ENCODE results near the gene RAB6D.
"Not testable (repeated sequence)": the region's sequence is repeated elsewhere in the genome, so short reads cannot be mapped to it uniquely, and the experiment has no call there.

RAB6D gene

GRCh38 chr2:131366643-131367042, 2.7 kb upstream of the RAB6D start:
- no peak for DNase-seq

DNA sequence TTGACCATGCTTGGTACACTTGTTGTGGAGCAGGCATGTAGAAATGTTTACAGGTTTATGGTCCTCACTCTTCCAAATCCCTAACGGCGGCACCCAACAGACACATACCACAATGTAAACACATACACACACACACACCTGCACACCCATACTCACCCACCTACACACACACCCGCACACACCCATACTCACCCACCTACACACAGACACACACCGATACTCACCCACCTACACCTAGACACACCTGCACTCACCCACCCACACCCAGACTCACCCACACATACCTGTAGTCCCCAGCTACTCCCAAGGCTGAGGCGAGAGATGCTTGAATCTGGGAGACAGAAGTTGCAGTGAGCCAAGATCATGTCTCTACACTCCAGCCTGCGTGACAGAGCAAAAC, 1.5 kb upstream of the RAB6D start:
- DNase-seq = no peak

- DNase-seq = peak in 1 of 58 donors; percentile 1
Observed at GRCh38 chr2:131363213-131363612, 755 bp downstream of the RAB6D start.

DNA sequence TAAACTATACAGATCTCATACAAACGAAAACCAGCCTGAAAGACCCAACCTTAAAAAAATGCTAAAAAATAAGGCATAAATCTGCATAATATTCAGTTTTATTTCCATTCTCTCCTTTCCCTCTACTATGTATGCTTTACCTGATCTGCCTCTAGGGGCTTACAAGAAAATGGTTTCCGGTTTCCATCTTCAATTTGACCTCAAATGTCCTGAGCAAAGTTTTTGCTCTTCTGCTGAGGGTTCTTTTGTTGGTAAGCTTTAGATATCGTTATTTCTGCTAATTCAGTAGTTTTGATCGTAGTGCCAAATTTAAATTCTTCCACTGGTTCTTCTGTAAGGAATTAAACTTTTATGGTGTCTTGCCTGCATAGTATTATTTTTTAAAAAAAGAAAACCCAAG, 2.2 kb downstream of the RAB6D start:
- not testable (repeated sequence) for DNase-seq

DNA sequence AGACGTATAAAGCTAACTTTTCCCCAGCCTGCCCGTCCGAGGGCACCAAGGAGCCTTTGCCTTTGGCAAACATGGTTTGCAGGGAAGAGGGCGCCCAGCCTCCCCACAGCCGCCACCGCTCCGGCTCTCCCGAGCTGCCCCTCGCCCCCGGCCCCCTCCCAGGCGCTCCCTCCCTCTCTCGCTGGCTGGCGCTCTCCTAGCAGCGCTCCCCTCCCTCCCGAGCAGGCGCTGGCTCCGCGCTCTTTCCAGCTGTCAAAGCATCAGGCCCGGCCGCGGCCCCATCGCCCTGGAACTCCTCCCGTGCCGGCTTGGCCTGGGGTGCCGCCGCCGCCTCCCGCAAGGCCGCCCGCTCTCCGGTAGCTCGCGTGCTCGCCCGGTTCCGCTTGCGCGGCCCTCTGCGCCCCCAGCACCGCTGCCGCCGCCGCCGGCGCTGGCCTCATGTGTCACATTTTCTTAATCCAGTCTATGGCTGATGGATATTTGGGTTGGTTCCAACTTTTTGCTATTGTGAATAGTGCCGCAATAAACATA, 10.7 kb downstream of the RAB6D start:
- DNase-seq = not testable (repeated sequence)

DNA sequence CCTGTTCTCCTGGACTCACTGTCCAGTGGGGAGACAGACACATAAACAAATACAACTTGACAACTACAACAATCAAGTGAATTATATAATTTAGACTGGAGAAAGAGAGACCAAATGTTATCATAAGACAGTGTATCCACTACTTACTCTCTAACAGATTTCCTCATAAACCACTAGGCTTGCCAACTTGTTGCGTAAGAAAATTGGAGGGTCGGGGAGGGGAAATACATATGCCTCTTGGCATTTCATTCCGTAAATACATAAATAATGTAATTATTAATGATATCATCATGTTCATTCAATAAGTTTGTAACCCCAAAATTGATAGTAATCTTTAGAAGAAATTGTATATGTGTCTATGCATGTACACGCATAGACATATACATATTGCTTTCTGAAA, 14.9 kb downstream of the RAB6D start:
- no peak for DNase-seq

GRCh38 chr2:131347035-131347434, 16.9 kb downstream of the RAB6D start:
- not testable (repeated sequence) for DNase-seq

DNA sequence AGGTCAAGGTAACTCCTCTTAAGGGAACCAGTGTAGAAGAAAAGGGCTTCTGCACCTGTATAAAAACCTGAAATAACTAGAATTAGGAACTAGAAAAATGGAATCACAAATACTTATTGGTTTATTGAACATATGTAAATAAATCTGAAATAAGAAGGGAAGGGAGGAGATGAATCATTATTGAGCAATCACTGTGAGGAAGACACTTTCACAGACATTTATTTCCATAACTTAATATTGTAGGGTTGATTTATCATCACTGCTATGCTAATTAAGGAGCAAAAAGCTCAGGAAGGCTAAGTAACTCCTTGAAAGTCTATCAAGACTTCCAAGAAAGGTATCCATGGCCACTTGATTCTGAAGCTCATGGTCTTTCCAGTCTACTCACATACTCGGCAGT, 24.7 kb downstream of the RAB6D start:
- not testable (repeated sequence) for DNase-seq

- DNase-seq = peak in 38 of 58 donors; percentile 1 to 62 (median 15)
Observed at GRCh38 chr2:131335319-131335718, 28.6 kb downstream of the RAB6D start.

DNA sequence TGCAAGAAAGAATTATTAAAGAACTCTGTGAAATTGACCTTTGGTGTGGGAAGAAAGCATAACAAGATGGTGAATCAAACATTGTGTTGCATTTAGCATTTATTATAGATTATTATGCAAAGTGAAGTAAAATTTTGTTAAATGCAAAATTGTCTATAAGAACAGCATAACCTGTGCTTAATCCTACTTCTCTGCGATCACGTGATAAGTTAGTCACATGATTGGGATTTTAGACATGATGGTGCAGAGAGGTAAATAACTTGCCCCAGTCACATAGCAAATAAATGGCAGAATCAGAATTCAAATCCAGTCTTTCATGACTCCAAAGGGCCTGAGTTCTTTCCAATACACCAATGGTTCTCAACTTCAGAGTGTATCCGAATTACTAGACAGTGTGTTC, 31.3 kb downstream of the RAB6D start:
- DNase-seq = not testable (repeated sequence)

DNA sequence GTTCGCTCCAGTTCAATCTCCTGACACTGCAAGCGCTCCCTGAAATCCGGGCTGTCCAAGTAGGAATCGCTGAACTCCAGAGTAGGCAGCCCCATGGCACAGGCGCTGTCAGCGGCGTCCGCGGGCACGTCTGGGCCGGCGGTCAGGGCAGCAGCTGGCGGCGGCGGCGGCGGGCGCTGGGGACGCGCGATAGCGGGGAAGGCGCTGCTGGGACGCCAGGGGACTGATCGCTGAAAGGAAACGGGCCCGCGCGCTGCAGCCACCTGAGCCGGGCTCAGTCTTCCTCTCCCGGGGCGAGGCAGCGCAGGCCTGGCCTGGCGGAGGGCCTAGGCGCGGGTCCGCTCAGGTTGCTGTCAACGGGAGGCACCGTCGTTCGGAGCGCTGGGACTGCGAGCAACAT, 33.0 kb downstream of the RAB6D start:
- not testable (repeated sequence) for DNase-seq

DNA sequence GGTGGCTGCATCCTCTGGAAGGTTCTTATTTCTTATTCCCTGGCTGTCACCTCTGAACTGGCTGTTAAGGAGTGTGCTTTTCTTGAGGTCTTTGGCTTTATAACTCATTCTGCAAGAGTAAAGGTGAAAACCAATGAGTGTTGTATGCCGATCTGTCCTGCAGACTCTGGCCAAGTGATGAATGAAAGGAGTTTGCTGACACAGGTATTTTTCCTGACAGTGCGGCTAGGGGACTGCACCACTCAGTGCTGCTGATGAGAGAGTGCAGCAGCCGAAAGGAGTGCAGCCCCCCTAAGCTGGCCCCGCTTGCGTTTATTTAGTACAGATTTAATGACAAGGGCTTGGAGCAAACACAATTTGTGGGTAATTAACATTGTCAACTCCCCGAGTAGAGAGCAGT, 41.8 kb downstream of the RAB6D start:
- no peak for DNase-seq

DNA sequence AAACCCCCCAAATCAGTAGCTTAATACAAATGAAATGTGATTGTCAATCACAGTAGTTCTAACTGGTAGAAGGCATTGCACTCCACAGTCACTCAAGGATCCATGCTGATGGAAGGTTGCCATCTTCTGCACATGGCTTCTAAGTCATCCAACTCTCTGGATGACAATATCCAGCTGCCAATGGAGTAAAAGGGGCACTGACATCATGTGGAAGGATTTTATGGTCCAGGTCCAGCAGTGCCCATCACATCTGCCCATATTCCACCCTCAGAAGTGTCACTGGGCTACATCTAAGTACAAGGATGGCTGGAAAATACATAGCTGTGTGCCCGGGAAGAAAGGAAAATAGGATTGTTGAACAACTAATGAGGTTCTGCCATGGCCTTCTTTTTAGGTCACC, 42.6 kb downstream of the RAB6D start:
- DNase-seq = not testable (repeated sequence)

DNA sequence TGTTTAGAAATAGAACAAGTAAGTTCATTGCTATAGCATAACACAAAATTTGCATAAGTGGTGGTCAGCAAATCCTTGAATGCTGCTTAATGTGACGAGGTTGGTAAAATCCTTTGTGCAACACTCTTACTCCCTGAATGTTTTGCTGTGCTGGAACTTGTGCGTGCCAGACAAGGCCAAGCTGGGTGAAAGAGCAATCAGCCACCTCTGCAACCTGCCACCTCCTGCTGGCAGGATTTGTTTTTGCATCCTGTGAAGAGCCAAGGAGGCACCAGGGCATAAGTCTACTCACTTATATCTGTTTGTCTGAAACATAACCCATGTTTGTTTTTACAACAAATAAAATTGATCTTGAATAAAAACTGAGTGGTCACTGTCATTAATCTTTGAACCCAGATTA, 53.0 kb downstream of the RAB6D start:
- DNase-seq = not testable (repeated sequence)

Measured in anterior cingulate cortex (tissue), 58 donors.